ENCODE results near the gene STK24.

Gene STK24

GRCh38 chr13:98398581-98398980 is 178.3 kb downstream of the STK24 start:
- DNase-seq: no peak

- no peak for DNase-seq
Measured at GRCh38 chr13:98397861-98398260, 179.0 kb downstream of the STK24 start.

GRCh38 chr13:98397221-98397620 is 179.7 kb downstream of the STK24 start:
- DNase-seq: no peak

- no peak for DNase-seq
Measured at GRCh38 chr13:98396071-98396710, 180.7 kb downstream of the STK24 start.

All from NCI-H2029 treated with DMSO at 0.1 percent for 48 hours (cell line).